HUES64 (cell line): ENCODE measurements around the gene CSNK1A1.

Experiments
- H3K27ac ChIP-seq: 2 replicates; pipeline ENCODE4 v1.7.0; 2013; ENCODE audit warnings: low read depth, low read length, inconsistent platforms
- H3K27me3 ChIP-seq: 2 replicates; pipeline ENCODE4 v1.6.1; 2013; ENCODE audit warnings: mild to moderate bottlenecking, low read length; ENCODE audit not compliant: insufficient read depth
- H3K36me3 ChIP-seq: 2 replicates; pipeline ENCODE4 v1.6.1; 2013; ENCODE audit warnings: mild to moderate bottlenecking, low read length; ENCODE audit not compliant: insufficient read depth
- H3K4me1 ChIP-seq: 2 replicates; pipeline ENCODE4 v1.6.1; 2013; ENCODE audit warnings: mild to moderate bottlenecking, low read length, moderate library complexity; ENCODE audit not compliant: insufficient read depth
- H3K4me3 ChIP-seq: 2 replicates; pipeline ENCODE4 v1.5.1; 2013; ENCODE audit warnings: mild to moderate bottlenecking, low read length, moderate library complexity
- H3K9ac ChIP-seq: 2 replicates; pipeline ENCODE4 v1.6.1; 2013; ENCODE audit warnings: mild to moderate bottlenecking, low read depth, low read length
- H3K9me3 ChIP-seq: 2 replicates; pipeline ENCODE4 v1.6.1; 2013; ENCODE audit warnings: low read depth, low read length; ENCODE audit not compliant: insufficient read depth
- WGBS: fragments of 150-250, 120-280 bp; methylation state at CpG from one replicate; pipeline ENCODE4 v1.1.7; 2013; ENCODE audit warnings: missing lambda C conversion rate; 5-methylcytosine and 5-hydroxymethylcytosine counted together

CSNK1A1 gene

DNA sequence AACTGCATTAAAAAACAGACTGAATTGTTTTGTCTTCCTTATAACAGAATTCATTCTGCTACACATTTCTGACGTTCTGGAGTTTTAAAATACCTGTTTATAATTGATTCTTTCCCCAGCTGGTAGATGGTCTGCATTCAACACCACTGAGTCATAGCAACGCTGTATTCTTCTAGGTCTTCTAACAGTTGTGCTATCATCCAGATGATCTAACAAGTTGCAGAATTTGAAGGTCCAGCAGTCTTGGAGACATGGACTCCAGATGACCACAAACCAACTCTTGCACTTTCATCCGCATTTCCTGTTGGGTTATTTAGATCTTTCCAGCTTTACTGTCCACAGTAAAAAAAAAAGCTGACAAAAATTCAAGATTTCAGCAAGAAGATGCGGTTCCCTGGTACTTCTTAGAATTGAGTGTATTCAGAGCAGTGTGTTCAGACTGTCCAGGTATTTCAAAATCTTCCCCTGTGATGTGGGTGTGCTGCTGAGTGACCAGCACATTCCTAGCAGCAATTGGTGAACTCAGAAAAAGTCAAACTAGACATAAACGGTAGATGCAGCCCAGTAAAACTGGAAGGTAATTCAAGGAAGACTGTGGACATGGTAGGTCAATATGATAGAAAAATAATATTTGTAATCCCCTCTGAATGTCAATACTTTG is 50.2 kb downstream of the CSNK1A1 start:
- Histone ChIP-seq H3K27ac (peak overlapping the region; percentile 44), H3K9ac (no peak overlapping the region), H3K4me1 (peaks cover 31% of the 10 kb centered on the region), H3K36me3 (peaks cover 92% of the 10 kb centered on the region), H3K27me3 (no peaks in the 10 kb centered on the region), H3K9me3 (no peaks in the 10 kb centered on the region), H3K4me3 (no peak overlapping the region)
- 96% methylated on average over 5 of the region's 5 CpGs for WGBS

DNA sequence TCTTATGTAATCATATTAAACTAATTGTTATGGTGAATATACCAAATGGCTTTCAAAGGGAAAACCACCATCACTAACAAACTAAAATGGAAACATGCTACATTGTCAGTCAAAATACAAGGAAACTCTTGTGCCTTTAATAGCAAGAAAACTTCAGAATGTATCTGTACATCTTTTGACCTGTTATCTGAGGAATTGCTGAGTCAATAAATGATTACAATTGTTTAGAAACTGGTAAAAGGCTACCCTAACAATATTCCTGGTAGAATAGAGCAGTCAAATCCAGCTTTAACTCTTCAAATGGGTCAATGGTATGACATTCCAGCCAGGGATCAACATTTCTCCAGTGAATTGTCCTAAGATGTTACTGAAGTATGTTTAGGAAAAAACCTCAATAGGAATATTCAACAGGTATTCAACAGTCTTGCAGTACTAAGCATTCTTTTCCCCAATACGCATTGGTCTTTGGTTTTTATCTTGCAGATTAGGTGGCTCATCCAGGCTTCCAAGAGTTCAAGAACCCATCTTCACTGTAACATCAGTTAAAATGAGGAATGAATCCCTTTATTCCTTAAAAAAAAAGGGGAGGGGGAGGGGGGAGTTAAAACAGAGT is 52.4 kb downstream of the CSNK1A1 start:
- Histone ChIP-seq H3K4me3 (no peak overlapping the region), H3K9me3 (no peaks in the 10 kb centered on the region), H3K27ac (peak overlapping the region; percentile 69), H3K9ac (no peak overlapping the region), H3K27me3 (no peaks in the 10 kb centered on the region), H3K4me1 (peaks cover 39% of the 10 kb centered on the region), H3K36me3 (peaks cover 92% of the 10 kb centered on the region)
- WGBS: 55% methylated on average over 1 of the region's 1 CpG

DNA sequence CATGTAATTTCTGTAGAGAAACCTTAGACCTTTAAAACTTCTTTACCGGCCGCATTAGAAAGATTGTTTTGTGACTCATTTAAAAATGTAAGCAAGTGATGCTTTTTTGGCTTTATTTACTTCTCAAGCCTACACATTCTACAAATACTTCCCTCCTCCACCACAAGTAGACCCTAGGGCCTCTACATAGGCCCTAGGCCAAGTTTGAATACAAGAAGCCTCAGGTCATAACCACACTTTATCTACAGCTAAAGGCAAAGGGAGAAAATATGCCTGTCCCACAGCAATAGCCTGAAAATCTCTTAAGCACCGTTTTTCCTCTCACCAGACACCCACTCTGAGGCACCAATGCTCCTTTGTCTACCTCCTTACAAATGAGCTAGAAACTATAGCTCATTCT is 53.9 kb downstream of the CSNK1A1 start:
- WGBS: 62% methylated on average over 3 of the region's 3 CpGs

DNA sequence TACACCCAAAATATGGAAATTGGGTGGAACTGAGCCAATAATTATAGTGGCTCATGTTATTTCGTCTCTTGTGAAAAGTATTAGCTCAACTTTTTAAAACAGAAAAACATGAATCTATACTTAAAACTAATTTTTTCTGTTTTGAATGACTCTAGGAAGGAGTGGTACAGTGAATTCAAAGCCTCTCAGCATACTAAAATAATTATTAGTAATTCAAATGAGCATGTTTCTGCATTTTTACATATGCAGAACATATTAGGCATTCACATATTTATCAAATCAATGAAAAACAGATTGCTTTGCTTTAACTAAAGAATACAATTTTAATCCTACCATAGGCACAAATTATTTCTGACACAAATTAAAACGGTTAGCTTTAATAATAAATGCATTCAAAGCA is 54.3 kb downstream of the CSNK1A1 start:
- Histone ChIP-seq H3K4me1 (peaks cover 39% of the 10 kb centered on the region), H3K9me3 (no peaks in the 10 kb centered on the region), H3K27ac (no peak overlapping the region), H3K36me3 (peaks cover 76% of the 10 kb centered on the region), H3K9ac (no peak overlapping the region), H3K4me3 (no peak overlapping the region), H3K27me3 (no peaks in the 10 kb centered on the region)
- WGBS: 100% methylated on average over 1 of the region's 2 CpGs

More for the DNA sequence above, 53.9 kb downstream of the CSNK1A1 start:
- no peaks in the 10 kb centered on the region for H3K27me3 ChIP-seq
- no peak overlapping the region for H3K4me3 ChIP-seq
- H3K9me3 ChIP-seq: no peaks in the 10 kb centered on the region
- H3K36me3 ChIP-seq: peaks cover 80% of the 10 kb centered on the region
- H3K27ac ChIP-seq: peak overlapping the region; percentile 69; the same call in 1 of the 2 replicates
- H3K9ac ChIP-seq: no peak overlapping the region
- peaks cover 39% of the 10 kb centered on the region for H3K4me1 ChIP-seq

DNA sequence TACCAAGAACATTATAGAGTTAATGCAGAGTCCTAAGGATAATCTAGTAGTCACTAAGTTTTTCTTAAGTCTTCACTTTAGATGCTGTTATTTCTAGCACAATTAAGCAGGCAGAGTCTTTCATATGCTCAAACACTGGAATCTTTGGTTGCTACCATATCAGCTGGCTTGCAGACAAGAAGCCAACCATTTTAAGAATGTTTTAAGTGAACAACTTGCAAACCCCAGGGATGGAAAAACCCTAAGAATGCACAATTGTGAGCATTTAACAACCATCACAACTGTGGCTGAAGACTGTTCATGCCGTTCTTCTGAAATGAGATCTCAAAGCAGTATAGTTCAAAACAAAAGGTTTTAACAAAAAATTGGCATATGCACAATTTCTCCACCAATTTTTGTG is 55.1 kb downstream of the CSNK1A1 start:
- no peak overlapping the region for H3K27ac ChIP-seq
- H3K27me3 ChIP-seq: no peaks in the 10 kb centered on the region
- H3K4me1 ChIP-seq: peaks cover 43% of the 10 kb centered on the region
- H3K9me3 ChIP-seq: no peaks in the 10 kb centered on the region
- H3K4me3 ChIP-seq: no peak overlapping the region
- peaks cover 69% of the 10 kb centered on the region for H3K36me3 ChIP-seq
- H3K9ac ChIP-seq: no peak overlapping the region
- WGBS: 85% methylated on average over 1 of the region's 1 CpG

DNA sequence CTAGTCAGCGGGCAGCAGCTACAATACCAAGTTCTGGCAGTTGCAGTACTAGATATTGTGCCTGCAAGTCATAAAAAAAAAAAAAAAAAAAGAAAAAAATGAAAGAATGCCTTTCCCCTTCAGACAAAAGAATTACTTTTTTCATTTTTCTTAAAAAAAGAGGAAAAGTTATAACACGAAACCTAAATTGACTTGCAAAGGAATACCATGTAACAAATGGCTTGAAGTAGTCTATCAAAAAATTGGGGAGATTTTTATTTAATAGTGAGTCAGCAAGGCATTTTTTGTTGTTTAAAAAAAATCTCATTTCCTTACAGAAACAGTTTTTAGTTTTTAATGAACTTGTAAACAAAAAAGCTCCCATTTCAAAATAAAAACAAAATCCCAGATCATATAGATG is 55.6 kb downstream of the CSNK1A1 start:
- Histone ChIP-seq H3K9ac (no peak overlapping the region), H3K4me1 (peaks cover 43% of the 10 kb centered on the region), H3K36me3 (peaks cover 64% of the 10 kb centered on the region), H3K27ac (no peak overlapping the region), H3K4me3 (no peak overlapping the region), H3K27me3 (no peaks in the 10 kb centered on the region), H3K9me3 (no peaks in the 10 kb centered on the region)
- WGBS: 83% methylated on average over 2 of the region's 2 CpGs

DNA sequence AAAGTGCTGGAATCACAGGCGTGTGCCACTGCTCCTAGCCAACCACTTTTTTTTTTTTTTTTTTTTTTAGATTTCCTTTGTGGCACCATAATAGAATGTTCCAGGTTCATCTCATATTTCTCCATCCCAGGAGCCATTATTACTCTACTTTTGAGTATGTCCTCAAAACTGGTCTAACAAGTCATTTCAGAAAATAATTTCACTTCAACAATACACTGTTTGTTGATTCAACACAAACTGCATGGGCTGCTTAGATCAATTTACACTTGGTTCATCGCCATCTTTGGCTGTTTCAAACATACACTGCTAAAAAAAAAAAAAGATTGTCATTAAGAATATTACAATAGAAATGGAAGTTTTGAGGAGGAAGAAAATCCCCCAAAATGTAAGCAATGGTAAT is 57.9 kb downstream of the CSNK1A1 start:
- H3K4me3 ChIP-seq: no peak overlapping the region

DNA sequence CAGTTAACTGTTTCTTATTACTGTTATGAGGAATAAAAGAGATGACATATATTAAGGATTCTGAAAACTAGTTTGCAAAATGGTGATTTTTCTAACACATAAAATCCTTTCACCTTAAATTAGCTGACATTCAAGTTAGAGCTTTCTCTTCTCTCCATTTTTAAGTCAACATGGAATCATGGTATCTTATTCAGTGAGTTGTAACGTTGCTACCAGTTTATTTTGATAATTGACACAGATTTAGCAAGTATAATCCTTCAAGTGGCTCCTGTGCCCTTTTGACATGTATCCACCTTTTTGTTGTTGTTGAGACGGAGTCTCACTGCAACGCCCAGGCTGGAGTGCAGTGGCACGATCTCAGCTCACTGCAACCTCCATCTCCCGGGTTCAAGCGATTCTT is 58.5 kb downstream of the CSNK1A1 start:
- H3K36me3 ChIP-seq: peaks cover 40% of the 10 kb centered on the region
- H3K27ac ChIP-seq: no peak overlapping the region
- 95% methylated on average over 6 of the region's 6 CpGs for WGBS

More for the DNA sequence above, 57.9 kb downstream of the CSNK1A1 start:
- Histone ChIP-seq H3K4me1 (peaks cover 29% of the 10 kb centered on the region), H3K9ac (no peak overlapping the region), H3K27ac (no peak overlapping the region), H3K27me3 (no peaks in the 10 kb centered on the region), H3K9me3 (no peaks in the 10 kb centered on the region), H3K36me3 (peaks cover 45% of the 10 kb centered on the region)
- WGBS: 94% methylated on average over 2 of the region's 2 CpGs

DNA sequence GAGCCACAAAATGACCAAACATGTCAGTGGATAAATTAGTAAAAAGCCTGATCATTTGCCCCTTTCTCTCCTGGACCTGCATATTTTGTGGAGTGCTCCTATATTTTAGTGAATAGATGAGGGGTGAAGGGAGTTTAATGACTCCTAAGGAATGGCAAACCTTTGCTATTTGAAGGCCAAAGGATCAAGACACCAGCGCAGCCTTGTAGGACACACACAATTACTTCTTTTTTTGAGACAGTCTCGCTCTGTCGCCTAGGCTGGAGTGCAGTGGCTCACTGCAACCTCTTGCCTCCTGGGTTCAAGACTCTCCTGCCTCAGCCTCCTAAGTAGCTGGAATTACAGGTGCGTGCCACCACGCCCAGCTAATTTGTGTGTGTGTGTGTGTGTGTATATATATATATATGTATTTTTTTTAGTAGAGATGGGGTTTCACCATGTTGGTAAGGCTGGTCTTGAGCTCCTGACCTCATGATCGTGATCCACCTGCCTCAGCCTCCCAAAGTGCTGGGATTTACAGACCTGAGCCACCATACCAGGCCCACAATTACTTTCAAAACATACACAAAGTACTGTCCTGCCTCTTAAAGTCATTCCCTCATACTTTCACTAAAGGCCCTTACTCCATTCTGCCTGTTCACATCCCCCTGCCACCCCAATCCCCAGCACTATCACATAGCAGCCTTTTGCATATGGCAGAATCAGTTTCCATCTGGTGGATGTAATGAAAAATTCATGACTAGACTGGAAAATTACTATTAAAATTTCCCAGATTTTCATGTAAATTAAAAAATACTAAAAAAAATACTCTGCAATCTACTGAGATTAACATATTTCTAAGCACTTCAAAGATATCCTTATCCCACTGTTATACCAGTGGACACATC is 60.4 kb downstream of the CSNK1A1 start:
- H3K4me1 ChIP-seq: peaks cover 17% of the 10 kb centered on the region
- H3K9me3 ChIP-seq: no peaks in the 10 kb centered on the region
- no peaks in the 10 kb centered on the region for H3K27me3 ChIP-seq
- 85% methylated on average over 4 of the region's 6 CpGs for WGBS
- peaks cover 22% of the 10 kb centered on the region for H3K36me3 ChIP-seq
- no peak overlapping the region for H3K9ac ChIP-seq
- no peak overlapping the region for H3K4me3 ChIP-seq
- no peak overlapping the region for H3K27ac ChIP-seq

More for the DNA sequence above, 58.5 kb downstream of the CSNK1A1 start:
- Histone ChIP-seq H3K27me3 (no peaks in the 10 kb centered on the region), H3K9me3 (no peaks in the 10 kb centered on the region), H3K4me3 (no peak overlapping the region), H3K9ac (no peak overlapping the region), H3K4me1 (peaks cover 24% of the 10 kb centered on the region)

DNA sequence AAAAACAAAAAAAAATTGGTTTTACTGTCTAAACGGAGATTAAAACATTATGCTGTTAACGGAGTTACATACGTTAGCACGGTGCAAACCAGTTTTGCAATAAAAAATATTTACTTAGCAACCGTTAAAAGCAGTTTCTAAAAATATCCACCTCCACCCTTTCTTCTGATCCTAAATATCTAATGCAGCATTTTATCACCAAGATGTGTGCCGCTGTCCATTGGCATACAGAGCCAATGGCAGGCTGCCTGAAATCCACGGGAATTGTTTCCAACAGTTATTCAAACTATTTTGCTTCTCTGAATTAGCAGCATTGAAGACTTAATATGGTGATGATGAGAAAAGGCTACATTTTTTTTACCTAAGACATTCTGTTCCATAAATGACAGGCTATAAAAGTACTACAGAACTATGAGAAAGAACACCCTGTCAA is 61.6 kb downstream of the CSNK1A1 start:
- WGBS: 84% methylated on average over 7 of the region's 7 CpGs
- Histone ChIP-seq H3K36me3 (peaks cover 10% of the 10 kb centered on the region), H3K9ac (no peak overlapping the region), H3K9me3 (no peaks in the 10 kb centered on the region), H3K4me1 (peaks cover 11% of the 10 kb centered on the region), H3K27me3 (no peaks in the 10 kb centered on the region), H3K4me3 (no peak overlapping the region), H3K27ac (no peak overlapping the region)
